Esophagus squamous epithelium (tissue), 5 donors: Measurements from ENCODE around the gene IL18. TPM values are rescaled to one million over a fixed set of nuclear protein-coding genes. Genes with fewer than 3 reads are reported as not detected.
A peak's percentile ranks its signal among the peaks of the same experiment; 100 is the strongest.

Experiments used
- DNase-seq: peaks from one replicate; lab custom pipeline; 2025; lab: John Stamatoyannopoulos, UW
- H3K27ac ChIP-seq, 4 donors: fragments of 200-600 bp; sonication (generic); one replicate each; pipeline ENCODE4 v1.5.1; 2016 to 2019; ENCODE audit warnings: mild to moderate bottlenecking in 1 of 4
- H3K27me3 ChIP-seq, 4 donors: fragments of 200-600 bp; sonication (generic); 1 replicate in 3 of 4; 2 replicates in 1 of 4; pipeline versions ENCODE4 v1.5.1 to v1.6.0; 2017 to 2021; ENCODE audit warnings: antibody characterized with exemption in 1 of 4
- H3K36me3 ChIP-seq, 3 donors: fragments of 200-600 bp; sonication (generic); one replicate each; pipeline ENCODE4 v1.5.1; 2016 to 2019
- H3K4me1 ChIP-seq, 3 donors: fragments of 200-600 bp; sonication (generic); one replicate each; pipeline ENCODE4 v1.5.1; 2017 to 2019
- H3K4me3 ChIP-seq, 4 donors: fragments of 200-600 bp; sonication (generic); 1 replicate in 3 of 4; 2 replicates in 1 of 4; pipeline ENCODE4 v1.5.1; 2016 to 2019; ENCODE audit warnings: mild to moderate bottlenecking in 2 of 4, moderate library complexity in 1 of 4
- H3K9me3 ChIP-seq, 3 donors: fragments of 200-600 bp; sonication (generic); one replicate each; pipeline ENCODE4 v1.5.1; 2016 to 2019
- POLR2A ChIP-seq, 4 donors: fragments of 450-650 bp; IDR thresholded peaks; one replicate each; pipeline ENCODE4 v1.6.1; 2017; ENCODE audit warnings: antibody characterized with exemption in 4 of 4, mild to moderate bottlenecking in 4 of 4, moderate library complexity in 3 of 4
- WGBS, 2 donors: methylation state at CpG; one replicate each; pipeline ENCODE4 v1.1.5; 2018; 5-methylcytosine and 5-hydroxymethylcytosine counted together
- intact Hi-C: fragments of 100-400 bp; cut with DNase I; formaldehyde crosslinking; loops from one replicate; pipeline ENCODE4 v1.15.0; 2022
- total RNA-seq, 4 donors: library from RNA; depleted of rRNA; stranded (reverse); fragments of >200 nt; gene quantifications; one replicate each; pipeline ENCODE4 v1.1.0, GENCODE V29; 2016
- TF ChIP-seq, protein P1 (sequence below), 6 experiments: fragments of 450-650 bp in 4 of 6; fragments of 200-600 bp in 2 of 6; sonication (generic) in 2 of 6; IDR thresholded peaks; one replicate each; pipeline ENCODE4 v1.5.1; 2016 to 2019; ENCODE audit warnings: antibody characterized with exemption in 6 of 6, mild to moderate bottlenecking in 4 of 6, moderate library complexity in 4 of 6
- donor health status: DM: yes; HTN: yes; CAD: no.

Gene IL18
- total RNA-seq, 4 donors from 2014 or later, result 43.7 to 125 (median 98.3) TPM

DNA sequence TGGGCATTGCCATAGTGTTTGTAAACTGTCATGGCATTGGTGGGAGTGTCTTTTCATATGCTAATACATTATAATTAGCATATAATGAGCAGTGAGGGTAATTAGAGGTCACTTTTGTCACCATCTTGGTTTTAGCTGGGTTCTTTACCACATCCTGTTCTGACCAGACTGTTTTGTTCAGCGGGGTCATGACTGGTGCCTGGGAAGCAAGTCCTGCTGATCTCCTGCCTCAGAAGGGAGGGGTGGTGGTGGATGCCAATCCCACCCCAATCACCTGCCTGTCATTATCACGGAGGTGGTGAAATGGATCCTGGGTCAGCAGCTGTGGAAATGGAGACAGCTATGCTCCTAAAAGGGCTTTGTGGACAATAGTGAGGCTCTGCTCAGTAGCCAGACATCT, 31.2 kb downstream of the IL18 start:
- intact Hi-C loops, result no loop called here
- Histone ChIP-seq H3K36me3 (no peaks in the 10 kb centered on the region), H3K27me3 (no peaks in the 10 kb centered on the region), H3K4me1 (peaks cover 13 to 46% (median 20%) of the 10 kb centered on the region in 3 donors), H3K9me3 (no peaks in the 10 kb centered on the region), H3K4me3 (no peak overlapping the region), H3K27ac (peak overlapping the region in 3 of 4 donors; percentile 79 to 83 (median 80))
- DNase-seq, result no peak
- TF ChIP-seq, protein P1, sequence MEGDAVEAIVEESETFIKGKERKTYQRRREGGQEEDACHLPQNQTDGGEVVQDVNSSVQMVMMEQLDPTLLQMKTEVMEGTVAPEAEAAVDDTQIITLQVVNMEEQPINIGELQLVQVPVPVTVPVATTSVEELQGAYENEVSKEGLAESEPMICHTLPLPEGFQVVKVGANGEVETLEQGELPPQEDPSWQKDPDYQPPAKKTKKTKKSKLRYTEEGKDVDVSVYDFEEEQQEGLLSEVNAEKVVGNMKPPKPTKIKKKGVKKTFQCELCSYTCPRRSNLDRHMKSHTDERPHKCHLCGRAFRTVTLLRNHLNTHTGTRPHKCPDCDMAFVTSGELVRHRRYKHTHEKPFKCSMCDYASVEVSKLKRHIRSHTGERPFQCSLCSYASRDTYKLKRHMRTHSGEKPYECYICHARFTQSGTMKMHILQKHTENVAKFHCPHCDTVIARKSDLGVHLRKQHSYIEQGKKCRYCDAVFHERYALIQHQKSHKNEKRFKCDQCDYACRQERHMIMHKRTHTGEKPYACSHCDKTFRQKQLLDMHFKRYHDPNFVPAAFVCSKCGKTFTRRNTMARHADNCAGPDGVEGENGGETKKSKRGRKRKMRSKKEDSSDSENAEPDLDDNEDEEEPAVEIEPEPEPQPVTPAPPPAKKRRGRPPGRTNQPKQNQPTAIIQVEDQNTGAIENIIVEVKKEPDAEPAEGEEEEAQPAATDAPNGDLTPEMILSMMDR (IDR thresholded peaks at IDR 0.05), result no peak
- TF ChIP-seq POLR2A (IDR thresholded peaks at IDR 0.05), result no peak
- WGBS, 2 donors, result 70 to 80% methylated on average over 1 to 2 of the region's 2 CpGs

DNA sequence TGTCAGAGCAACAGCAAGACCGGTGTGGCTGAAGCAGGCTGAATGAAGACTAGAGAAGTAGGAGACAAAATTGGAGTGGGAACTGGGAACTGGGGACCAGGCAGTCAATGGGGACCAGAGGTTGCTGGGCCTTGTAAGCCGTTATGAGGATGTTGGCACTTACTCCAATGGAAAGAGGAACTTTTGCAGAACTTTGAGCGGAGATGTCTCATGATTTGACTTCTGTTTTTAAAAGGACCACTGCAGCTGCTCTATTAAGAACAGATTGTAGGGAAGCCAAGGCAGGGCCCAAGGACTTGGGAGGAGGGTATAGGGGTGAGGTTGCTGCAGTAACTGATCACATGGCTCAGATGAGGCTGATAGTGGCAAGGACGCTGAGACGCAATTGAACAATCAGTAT, 34.2 kb downstream of the IL18 start:
- Histone ChIP-seq H3K4me1 (peaks cover 13 to 47% (median 20%) of the 10 kb centered on the region in 3 donors), H3K9me3 (no peaks in the 10 kb centered on the region), H3K27ac (peak overlapping the region in 3 of 4 donors; percentile 62 to 84 (median 83)), H3K27me3 (no peaks in the 10 kb centered on the region), H3K4me3 (no peak overlapping the region), H3K36me3 (no peaks in the 10 kb centered on the region)
- no peak for DNase-seq
- TF ChIP-seq, protein P1 (IDR thresholded peaks at IDR 0.05), result no peak
- TF ChIP-seq POLR2A (IDR thresholded peaks at IDR 0.05), result no peak
- intact Hi-C loops, result no loop called here
- WGBS, 2 donors, result 83 to 88% methylated on average over 5 of the region's 5 CpGs

DNA sequence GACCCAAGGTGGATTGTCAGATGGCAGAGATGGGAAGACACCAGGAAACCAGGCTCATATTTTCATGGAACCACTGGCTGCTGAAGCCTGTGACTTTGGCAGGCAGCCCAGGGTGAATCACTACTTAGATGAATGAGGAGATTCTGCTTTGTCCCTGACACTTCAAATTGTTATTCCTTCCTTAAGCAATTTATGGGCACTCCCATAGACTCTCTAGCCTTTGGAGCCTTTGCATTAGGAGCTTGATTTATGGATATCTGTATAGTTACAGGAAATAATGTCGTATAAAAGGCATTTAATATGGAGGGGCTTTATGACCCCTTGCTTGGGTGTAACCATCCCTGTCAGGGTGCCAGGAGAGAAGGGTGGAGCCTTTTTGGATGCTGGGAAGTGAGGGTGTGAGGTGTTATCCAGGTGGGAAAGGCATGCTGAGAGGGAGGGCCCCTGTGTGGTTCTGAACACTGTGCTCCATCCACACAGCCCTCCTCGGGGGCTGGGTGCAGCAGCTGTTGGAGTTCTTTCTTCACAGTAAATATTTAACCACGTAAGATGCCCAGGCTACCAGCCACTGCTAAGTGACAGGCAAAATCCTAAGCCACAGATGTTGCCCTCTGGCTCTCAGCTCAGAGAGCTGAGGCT, 35.3 kb downstream of the IL18 start:
- peaks cover 13 to 47% (median 20%) of the 10 kb centered on the region in 3 donors for H3K4me1 ChIP-seq
- TF ChIP-seq, protein P1 (IDR thresholded peaks at IDR 0.05), result no peak
- TF ChIP-seq POLR2A (IDR thresholded peaks at IDR 0.05), result no peak
- no peaks in the 10 kb centered on the region for H3K36me3 ChIP-seq
- 31 to 47% methylated on average over 3 of the region's 3 CpGs for WGBS, 2 donors
- H3K4me3 ChIP-seq, result no peak overlapping the region
- peak overlapping the region; percentile 29 to 84 (median 72) for H3K27ac ChIP-seq
- no peaks in the 10 kb centered on the region for H3K9me3 ChIP-seq
- no peak for DNase-seq
- intact Hi-C loops, result no loop called here
- H3K27me3 ChIP-seq, result no peaks in the 10 kb centered on the region

DNA sequence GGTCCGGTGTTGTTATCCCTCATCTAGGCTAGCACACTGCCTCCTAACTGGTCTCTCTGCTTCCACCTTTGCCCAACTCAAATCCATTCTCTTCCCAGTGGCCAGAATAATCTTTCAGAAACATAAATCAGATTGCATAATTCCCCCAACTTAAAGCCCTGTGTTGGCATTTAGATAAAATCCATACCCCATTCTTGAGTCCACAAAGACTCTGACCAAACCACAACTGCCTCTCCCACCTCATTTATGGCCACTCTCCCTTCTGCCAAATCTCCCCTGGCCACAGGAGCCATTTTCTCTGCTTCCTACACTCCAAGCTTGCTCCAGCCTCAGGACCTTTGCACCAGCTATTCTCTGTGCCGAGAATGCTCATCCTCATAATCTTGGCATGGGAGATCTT, 36.8 kb downstream of the IL18 start:
- no peak overlapping the region for H3K27ac ChIP-seq
- intact Hi-C loops, result no loop called here
- no peaks in the 10 kb centered on the region for H3K36me3 ChIP-seq

DNA sequence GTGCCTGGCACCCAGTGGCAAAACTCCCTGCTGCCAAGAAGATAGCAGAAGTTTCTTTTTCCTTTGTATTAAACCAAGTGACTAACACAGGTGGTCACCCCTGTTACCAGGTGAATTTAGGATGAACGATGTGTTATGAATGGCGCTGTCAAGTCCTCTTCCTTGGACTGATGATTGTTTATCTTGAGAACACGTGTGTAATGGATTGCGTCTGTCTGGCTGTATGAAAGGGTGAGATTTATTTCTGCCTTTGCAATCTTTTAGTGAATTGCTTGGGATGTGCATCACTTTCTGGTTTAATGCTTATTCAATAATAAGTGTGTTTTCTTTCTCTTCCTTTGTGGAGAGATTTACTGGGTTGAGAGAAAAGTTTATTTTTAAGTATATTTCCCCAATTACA, 40.8 kb downstream of the IL18 start:
- peaks cover 2 to 44% (median 3%) of the 10 kb centered on the region in 3 donors for H3K4me1 ChIP-seq
- peak overlapping the region in 2 of 4 donors; percentile 61 to 88 for H3K27ac ChIP-seq
- DNase-seq, result no peak
- 40 to 56% methylated on average over 4 of the region's 4 CpGs for WGBS, 2 donors
- no peaks in the 10 kb centered on the region for H3K27me3 ChIP-seq
- TF ChIP-seq POLR2A (IDR thresholded peaks at IDR 0.05), result no peak
- TF ChIP-seq, protein P1 (IDR thresholded peaks at IDR 0.05), result no peak
- no peak overlapping the region for H3K4me3 ChIP-seq
- intact Hi-C loops, result no loop called here
- no peaks in the 10 kb centered on the region for H3K36me3 ChIP-seq
- H3K9me3 ChIP-seq, result no peaks in the 10 kb centered on the region

More for the DNA sequence above, 36.8 kb downstream of the IL18 start:
- DNase-seq, result no peak
- Histone ChIP-seq H3K4me3 (no peak overlapping the region), H3K9me3 (no peaks in the 10 kb centered on the region), H3K27me3 (no peaks in the 10 kb centered on the region), H3K4me1 (peaks cover 13 to 50% (median 20%) of the 10 kb centered on the region in 3 donors)
- TF ChIP-seq, protein P1 (IDR thresholded peaks at IDR 0.05), result no peak
- TF ChIP-seq POLR2A (IDR thresholded peaks at IDR 0.05), result no peak
- WGBS, 2 donors, result 88 to 96% methylated on average over 2 of the region's 2 CpGs
